Endometrium (tissue), 2 donors: ENCODE data around the gene FOXC1.

Experiments
- FAIRE-seq: peaks from 2 replicates; lab custom pipeline; 2012; peaks lifted over from hg19 to GRCh38; lab: Jason Lieb, UNC
- donor health status: control.
- donor health status: control.

Gene FOXC1

GRCh38 chr6:1609648-1610496 is at the start of gene FOXC1:
FOXC1 (plus strand) TSS chr6:1609915; CDS start chr6:1610446, 531 bp downstream.
- no peak for FAIRE-seq

DNA sequence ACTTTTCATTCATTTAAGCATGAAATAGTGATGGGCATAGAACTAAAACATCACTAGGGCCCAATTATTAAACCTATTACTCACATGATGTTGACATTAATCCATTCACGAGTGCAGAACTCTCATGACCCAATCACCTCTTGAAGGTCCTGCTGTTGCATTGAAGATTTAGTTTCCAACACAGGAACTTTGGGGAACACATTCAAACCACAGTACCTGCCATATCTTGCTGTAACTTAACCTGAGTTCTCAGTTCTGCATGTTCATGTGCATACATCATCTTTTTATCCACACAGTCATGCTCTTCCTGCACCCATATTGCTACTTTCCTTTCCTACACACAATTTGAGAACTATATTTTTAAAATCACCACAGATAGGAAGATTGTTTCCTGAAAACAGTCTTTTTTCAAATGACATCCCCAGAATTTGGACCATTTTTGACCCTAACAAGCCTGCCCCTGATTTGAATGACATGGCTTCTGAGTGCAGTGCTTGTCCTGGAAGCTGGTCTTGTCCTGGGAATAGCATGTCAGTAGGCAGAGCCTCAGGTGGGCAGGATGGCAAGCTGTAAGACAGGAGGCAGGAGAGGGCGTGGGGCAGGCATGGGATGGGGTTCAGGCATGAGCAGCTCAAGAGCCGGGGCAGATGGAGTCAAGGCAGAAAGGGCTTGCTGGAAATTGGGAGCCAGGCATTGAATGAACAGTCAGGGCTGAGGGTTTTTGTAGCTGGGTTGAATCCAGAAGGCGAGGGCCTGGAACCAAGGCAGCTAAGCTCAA is 49.2 kb upstream of the FOXC1 start:
- no peak for FAIRE-seq

- no peak for FAIRE-seq
Measured at GRCh38 chr6:1561355-1561754, 48.4 kb upstream of the FOXC1 start.

GRCh38 chr6:1562171-1562955 is 47.4 kb upstream of the FOXC1 start:
- no peak for FAIRE-seq

DNA sequence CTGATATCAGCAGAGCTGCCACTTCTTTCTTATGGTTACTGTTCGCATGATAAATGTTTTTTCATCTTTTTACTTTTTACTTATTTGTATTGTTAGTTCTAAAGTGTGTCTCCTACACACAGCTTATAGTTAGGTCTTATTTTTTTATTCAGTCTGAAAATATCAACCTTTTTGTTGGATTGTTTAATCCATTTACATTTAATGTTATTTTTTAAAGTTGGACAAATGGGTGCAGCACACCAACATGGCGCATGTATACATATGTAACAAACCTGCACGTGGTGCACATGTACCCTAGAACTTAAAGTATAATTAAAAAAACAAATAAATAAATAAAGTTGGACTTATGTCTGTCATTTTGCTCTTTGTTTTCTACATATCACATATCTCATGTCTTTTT is 40.3 kb upstream of the FOXC1 start:
- FAIRE-seq: no peak

- FAIRE-seq: no peak
Measured at GRCh38 chr6:1570848-1571247, 38.9 kb upstream of the FOXC1 start.

- no peak for FAIRE-seq
Measured at GRCh38 chr6:1572892-1573291, 36.8 kb upstream of the FOXC1 start.

- FAIRE-seq: no peak
Measured at GRCh38 chr6:1574083-1574761, 35.5 kb upstream of the FOXC1 start.

GRCh38 chr6:1574890-1575209 is 34.9 kb upstream of the FOXC1 start:
- FAIRE-seq: no peak

DNA sequence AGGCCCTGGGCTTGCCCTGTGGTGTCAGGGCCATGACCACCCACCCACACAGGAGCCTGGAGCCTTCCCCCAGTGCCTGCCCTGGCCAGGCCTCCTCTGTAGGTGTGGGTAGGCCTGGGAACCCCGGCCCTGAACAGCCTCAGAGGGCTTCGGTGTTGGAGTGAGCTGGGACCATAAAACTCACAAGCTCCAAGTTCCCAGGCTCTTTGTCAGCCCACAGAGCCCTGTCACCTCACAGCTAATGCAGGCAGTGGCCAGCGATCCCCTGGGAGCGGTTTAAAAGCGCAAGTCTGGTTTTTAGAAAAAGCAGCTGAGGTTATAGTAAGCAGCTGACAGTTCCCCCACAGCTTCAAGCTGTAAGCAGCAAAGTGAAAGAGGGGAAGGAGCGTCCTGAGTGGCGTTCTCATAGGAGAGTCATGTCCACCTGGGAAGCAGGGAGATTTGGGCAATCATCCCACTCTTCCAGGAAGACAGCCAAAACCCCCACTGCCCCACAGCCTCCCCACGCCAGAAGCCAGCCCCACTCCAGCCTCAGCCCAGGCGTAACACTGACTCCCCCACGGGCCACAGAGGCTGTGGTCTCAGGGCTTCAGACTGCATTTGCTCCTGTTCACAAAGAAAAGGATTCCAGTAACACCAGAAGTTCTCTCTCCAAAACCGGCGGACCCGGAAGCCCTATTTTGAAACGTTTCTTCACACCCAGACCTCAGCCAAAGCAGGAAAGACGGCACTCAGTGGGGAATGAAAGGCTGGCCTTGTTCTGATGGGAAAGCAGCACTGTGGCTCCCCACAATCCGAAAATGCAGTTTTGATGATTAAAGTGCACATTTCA is 34.3 kb upstream of the FOXC1 start:
- FAIRE-seq: no peak

DNA sequence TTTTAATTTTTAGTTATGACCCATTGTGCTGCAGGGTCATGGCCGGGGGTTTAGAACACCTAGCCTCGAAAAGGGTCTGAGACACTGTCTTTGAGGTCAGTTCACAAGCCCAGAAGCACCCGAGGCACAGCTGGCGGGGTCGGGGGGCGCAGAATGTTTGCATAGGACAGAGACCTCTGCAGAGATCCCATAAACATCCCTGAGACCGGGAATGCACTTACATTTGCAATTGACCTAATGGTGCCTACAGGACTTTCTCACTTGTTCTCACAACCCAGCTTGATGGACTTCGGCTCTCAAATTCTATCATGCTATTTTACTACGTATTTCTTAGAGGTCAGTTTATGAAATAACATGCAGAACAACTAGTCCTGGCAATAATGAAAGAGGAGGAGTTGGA is 33.5 kb upstream of the FOXC1 start:
- no peak for FAIRE-seq

DNA sequence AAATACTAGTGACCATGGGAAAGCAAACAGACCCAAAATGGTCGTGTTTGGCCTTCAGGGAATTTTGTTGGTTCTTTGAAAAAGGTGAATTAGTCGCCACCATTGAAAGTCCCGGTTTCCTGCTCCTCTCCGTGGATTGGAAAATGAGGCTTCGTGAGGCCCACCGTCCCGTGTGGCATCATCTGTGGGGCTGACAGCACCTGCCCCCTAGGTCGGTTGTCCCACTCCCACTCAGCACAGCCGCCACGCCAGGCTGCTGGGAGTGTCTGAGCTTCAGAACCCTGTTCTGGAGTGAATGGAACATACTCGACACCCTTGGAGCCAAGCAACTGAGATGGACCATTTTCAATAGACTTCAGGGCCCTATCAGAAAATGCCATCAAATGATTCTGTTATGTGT is 33.0 kb upstream of the FOXC1 start:
- no peak for FAIRE-seq

GRCh38 chr6:1577146-1577680 is 32.5 kb upstream of the FOXC1 start:
- no peak for FAIRE-seq

DNA sequence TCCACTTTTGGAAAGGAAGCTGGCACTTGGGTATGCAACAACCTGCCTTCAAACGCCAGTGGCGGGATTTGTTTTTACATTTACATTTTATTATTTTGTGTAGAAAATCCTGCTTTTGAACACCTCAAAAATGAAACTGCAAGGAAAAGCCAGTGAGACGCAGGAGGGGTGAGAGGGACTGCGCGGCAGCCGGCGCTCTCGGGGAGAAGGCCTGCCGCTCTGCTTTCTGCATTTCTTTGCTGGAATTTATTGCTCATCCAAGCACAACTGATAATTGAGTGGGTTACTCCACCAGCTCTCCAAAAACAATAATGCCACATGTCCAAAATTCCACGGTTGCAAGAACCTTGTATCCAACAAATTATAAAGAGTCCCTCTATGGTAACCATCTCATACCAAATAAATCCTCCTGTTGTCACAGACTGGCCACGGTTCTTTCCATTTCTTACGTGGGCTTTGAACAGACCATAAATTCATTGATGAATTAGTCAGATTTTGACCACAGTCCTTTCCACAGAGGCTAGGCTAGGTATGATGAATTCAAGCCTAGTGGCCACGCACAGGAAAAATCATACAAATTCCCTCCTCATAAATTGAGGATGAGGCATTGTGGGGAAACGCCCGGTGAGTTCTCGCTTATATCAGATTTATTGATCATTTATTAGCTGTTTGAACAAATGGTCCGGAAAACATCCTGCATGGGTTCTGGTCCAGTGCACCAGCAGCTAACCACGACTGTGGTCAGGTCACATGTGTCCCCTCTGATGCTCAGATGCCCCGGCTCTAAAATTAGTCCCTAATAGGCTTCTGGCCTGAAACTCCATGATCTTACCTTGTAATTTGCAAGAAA is 31.6 kb upstream of the FOXC1 start:
- FAIRE-seq: no peak

DNA sequence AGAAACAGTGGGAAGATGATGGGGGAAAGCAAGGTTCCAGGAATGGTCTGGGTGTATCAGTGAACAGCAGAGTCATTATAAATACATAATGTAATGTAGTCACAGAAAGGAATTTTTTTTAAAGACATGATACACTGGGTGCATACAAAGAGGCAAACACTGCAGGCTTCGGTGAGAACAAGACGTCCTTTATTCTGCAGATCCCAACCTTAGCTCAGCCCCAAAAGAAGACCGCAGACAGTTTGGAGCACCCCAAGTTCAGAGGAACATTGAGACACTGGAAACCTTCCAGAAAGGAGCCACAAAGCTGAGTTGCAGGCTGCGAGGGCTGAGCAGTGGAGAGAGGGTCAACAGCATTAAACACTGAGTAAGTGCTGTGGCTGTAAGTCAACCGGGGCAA is 30.6 kb upstream of the FOXC1 start:
- no peak for FAIRE-seq

GRCh38 chr6:1580109-1580508 is 29.6 kb upstream of the FOXC1 start:
- FAIRE-seq: no peak

DNA sequence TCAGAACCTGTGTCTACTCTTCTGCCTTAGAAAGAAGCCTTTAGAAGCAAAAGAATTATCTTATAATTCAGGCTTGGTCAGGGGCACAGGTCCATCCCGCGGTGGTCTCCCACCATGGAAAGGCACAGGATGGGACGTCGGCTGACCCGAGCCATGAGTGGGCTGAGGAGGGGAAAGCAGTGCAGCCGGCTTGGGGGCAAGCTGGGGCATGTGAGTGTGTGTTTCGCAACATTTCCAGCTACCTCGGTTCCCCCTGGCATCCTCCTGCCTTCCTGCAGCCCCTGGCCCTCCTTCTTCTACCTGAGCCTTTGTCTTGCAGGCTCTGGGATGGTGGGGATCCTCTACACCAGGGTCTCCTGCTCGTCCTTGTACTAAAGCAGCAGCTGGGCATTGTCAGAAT is 29.1 kb upstream of the FOXC1 start:
- FAIRE-seq: no peak

DNA sequence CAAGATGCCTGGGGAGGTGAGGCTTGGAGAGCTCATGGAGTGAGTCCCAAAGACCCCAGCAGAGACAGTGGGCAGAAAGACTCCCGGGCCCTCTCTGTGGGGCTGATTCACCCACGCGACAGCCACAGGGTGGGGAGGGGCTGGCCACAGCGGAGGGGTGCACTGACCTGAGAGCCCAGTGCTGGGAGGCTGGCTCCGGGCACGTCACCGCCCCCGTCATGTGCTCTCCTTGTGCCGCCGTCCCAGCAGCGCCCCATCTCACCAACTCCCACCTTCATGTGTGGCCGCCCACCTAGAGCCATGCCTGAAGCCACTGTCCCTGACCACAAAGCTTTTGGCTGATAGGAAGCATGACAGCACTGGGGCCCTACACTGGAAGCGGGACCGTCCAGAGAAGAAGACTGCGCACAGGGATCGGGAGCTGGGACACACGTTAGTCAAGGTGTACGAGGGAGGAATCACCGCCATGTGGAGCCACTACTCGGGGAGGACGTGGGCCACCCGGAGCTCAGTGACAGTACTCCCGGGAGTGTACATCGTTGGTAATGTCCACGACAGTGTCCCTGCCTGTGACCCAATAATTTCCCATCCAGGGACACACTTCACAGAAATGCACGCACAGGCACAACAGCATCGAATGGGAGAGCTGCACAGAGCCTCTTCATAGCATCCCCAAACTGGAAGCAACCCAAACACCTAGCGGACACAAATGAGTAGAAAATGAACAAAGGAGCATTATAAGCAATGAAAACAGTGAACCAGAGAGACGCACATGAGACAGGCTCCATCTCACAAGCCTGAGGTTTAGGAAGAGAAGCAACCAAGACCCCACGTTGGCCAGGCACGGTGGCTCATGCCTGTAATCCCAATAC is 28.4 kb upstream of the FOXC1 start:
- no peak for FAIRE-seq

- FAIRE-seq: no peak
Measured at GRCh38 chr6:1584146-1584545, 25.6 kb upstream of the FOXC1 start.
